OCI-LY3 (cell line): Measurements from ENCODE around the gene SEMA5B.

Experiments
- H2AFZ ChIP-seq: fragments of 200-600, 300-600 bp; shearing (Covaris generic); 2 replicates; pipeline ENCODE4 v1.6.0; 2014; ENCODE audit warnings: antibody characterized with exemption, low read depth, low read length
- H3K27ac ChIP-seq: fragments of 200-600, 300-600 bp; sonication (generic); 2 replicates; pipeline ENCODE4 v1.5.1; 2014; ENCODE audit warnings: mild to moderate bottlenecking, low read length, moderate library complexity, mixed read lengths
- H3K27me3 ChIP-seq: fragments of 200-600, 300-600 bp; sonication (generic); 2 replicates; pipeline ENCODE4 v1.6.1; 2014; ENCODE audit warnings: low read depth, low read length, mixed read lengths
- H3K36me3 ChIP-seq: fragments of 200-600, 300-600 bp; sonication (generic); replicated peaks from 2 replicates; pipeline ENCODE3; 2014; ENCODE audit warnings: low read depth, low read length, mixed read lengths
- H3K4me1 ChIP-seq: fragments of 300-600, 200-600 bp; sonication (generic); 2 replicates; pipeline ENCODE4 v1.6.1; 2014; ENCODE audit warnings: low read length, mixed read lengths
- H3K4me2 ChIP-seq: fragments of 200-600, 300-600 bp; sonication (generic); 2 replicates; pipeline ENCODE4 v1.6.1; 2014; ENCODE audit warnings: low read length, mixed read lengths
- H3K4me3 ChIP-seq: fragments of 300-600, 200-600 bp; sonication (generic); 2 replicates; pipeline ENCODE4 v1.5.1; 2014; ENCODE audit warnings: antibody characterized with exemption, mild to moderate bottlenecking, low read length, moderate library complexity
- H3K79me2 ChIP-seq: fragments of 300-600, 200-600 bp; shearing (Covaris generic); 2 replicates; pipeline ENCODE4 v1.6.1; 2014; ENCODE audit warnings: mild to moderate bottlenecking, low read length, mixed read lengths
- H3K9ac ChIP-seq: fragments of 300-600, 200-600 bp; shearing (Covaris generic); 2 replicates; pipeline ENCODE4 v1.6.0; 2014; ENCODE audit warnings: mild to moderate bottlenecking, low read length, moderate library complexity
- H3K9me3 ChIP-seq: fragments of 200-600, 300-600 bp; shearing (Covaris generic); 2 replicates; pipeline ENCODE4 v1.6.1; 2014; ENCODE audit warnings: low read length, mixed read lengths; ENCODE audit not compliant: insufficient read depth
- H4K20me1 ChIP-seq: fragments of 200-600, 300-600 bp; sonication (generic); 2 replicates; pipeline ENCODE4 v1.6.1; 2016; ENCODE audit warnings: low read length, mixed read lengths; ENCODE audit not compliant: insufficient read depth
- EZH2phosphoT487 ChIP-seq: fragments of 200-600 bp; shearing (Covaris generic); IDR thresholded peaks from 2 replicates; pipeline ENCODE4 v1.6.1; 2018; ENCODE audit warnings: antibody characterized with exemption, mixed run types, low read depth
- TF ChIP-seq, protein P1 (sequence below): fragments of 200-600, 300-600 bp; sonication (generic); IDR thresholded peaks from 2 replicates; pipeline ENCODE4 v1.5.1; 2014; ENCODE audit warnings: antibody characterized with exemption, low read length, low read depth

SEMA5B gene

GRCh38 chr3:123025642-123026521 lies 1.7 kb downstream of the SEMA5B start:
- Histone ChIP-seq H3K36me3 (no peaks in the 10 kb centered on the region), H3K4me2 (no peak overlapping the region), H3K4me3 (no peak overlapping the region), H3K79me2 (no peaks in the 10 kb centered on the region), H2AFZ (no peak overlapping the region), H4K20me1 (no peaks in the 10 kb centered on the region), H3K9me3 (no peaks in the 10 kb centered on the region), H3K4me1 (peaks cover 5% of the 10 kb centered on the region; the same call in 1 of the 2 replicates), H3K27ac (no peak overlapping the region), H3K27me3 (peaks cover 39% of the 10 kb centered on the region), H3K9ac (no peak overlapping the region)
- TF ChIP-seq, protein P1, sequence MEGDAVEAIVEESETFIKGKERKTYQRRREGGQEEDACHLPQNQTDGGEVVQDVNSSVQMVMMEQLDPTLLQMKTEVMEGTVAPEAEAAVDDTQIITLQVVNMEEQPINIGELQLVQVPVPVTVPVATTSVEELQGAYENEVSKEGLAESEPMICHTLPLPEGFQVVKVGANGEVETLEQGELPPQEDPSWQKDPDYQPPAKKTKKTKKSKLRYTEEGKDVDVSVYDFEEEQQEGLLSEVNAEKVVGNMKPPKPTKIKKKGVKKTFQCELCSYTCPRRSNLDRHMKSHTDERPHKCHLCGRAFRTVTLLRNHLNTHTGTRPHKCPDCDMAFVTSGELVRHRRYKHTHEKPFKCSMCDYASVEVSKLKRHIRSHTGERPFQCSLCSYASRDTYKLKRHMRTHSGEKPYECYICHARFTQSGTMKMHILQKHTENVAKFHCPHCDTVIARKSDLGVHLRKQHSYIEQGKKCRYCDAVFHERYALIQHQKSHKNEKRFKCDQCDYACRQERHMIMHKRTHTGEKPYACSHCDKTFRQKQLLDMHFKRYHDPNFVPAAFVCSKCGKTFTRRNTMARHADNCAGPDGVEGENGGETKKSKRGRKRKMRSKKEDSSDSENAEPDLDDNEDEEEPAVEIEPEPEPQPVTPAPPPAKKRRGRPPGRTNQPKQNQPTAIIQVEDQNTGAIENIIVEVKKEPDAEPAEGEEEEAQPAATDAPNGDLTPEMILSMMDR, result no peak
- no peak for TF ChIP-seq EZH2phosphoT487

DNA sequence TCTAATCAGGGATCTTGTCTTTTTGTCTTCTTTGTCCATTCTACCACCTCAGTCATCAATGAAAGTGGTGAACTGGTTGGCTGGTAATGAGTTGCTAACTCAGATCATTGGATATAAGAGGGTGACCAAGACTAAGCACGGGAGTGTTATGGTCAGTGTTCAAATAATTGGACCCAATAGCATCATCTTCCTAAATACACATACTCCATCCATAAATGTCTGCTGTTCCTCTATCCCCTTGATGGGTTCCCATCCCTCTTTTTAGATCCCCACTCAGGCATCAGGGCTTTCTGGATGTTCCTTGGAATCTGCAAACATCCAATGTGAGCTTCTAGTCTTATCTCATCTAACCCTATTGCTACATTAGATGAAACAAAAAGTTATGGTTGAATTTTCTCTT lies 3.5 kb downstream of the SEMA5B start:
- H3K4me3 ChIP-seq, result no peak overlapping the region
- H3K79me2 ChIP-seq, result no peaks in the 10 kb centered on the region
- H3K36me3 ChIP-seq, result no peaks in the 10 kb centered on the region
- H3K27me3 ChIP-seq, result peaks cover 27% of the 10 kb centered on the region
- no peak overlapping the region for H3K9ac ChIP-seq
- TF ChIP-seq EZH2phosphoT487, result no peak
- TF ChIP-seq, protein P1, result no peak
- peaks cover 5% of the 10 kb centered on the region; the same call in 1 of the 2 replicates for H3K4me1 ChIP-seq
- no peaks in the 10 kb centered on the region for H4K20me1 ChIP-seq
- no peak overlapping the region for H2AFZ ChIP-seq
- H3K4me2 ChIP-seq, result no peak overlapping the region
- no peak overlapping the region for H3K27ac ChIP-seq
- no peaks in the 10 kb centered on the region for H3K9me3 ChIP-seq

- Histone ChIP-seq H3K9me3 (no peaks in the 10 kb centered on the region), H3K27me3 (peaks cover 35% of the 10 kb centered on the region), H4K20me1 (no peaks in the 10 kb centered on the region), H3K4me3 (no peak overlapping the region), H3K4me1 (no peaks in the 10 kb centered on the region), H3K4me2 (no peak overlapping the region), H3K27ac (no peak overlapping the region), H3K79me2 (no peaks in the 10 kb centered on the region), H2AFZ (no peak overlapping the region), H3K9ac (no peak overlapping the region), H3K36me3 (no peaks in the 10 kb centered on the region)
- no peak for TF ChIP-seq EZH2phosphoT487
- TF ChIP-seq, protein P1, result no peak
Observed at GRCh38 chr3:123021996-123022510, 5.5 kb downstream of the SEMA5B start.

- H4K20me1 ChIP-seq, result no peaks in the 10 kb centered on the region
- no peak overlapping the region for H2AFZ ChIP-seq
- H3K4me3 ChIP-seq, result no peak overlapping the region
- no peaks in the 10 kb centered on the region for H3K79me2 ChIP-seq
- no peak overlapping the region for H3K9ac ChIP-seq
- H3K36me3 ChIP-seq, result no peaks in the 10 kb centered on the region
- H3K9me3 ChIP-seq, result no peaks in the 10 kb centered on the region
- no peak overlapping the region for H3K4me2 ChIP-seq
- no peak for TF ChIP-seq EZH2phosphoT487
- TF ChIP-seq, protein P1, result no peak
- no peaks in the 10 kb centered on the region for H3K4me1 ChIP-seq
- no peak overlapping the region for H3K27ac ChIP-seq
- peaks cover 35% of the 10 kb centered on the region for H3K27me3 ChIP-seq
Observed at GRCh38 chr3:123021388-123021787, 6.2 kb downstream of the SEMA5B start.
